ENCODE data around the gene SNAPIN.
"Not testable (repeated sequence)": the region's sequence is repeated elsewhere in the genome, so short reads cannot be mapped to it uniquely, and the experiment has no call there.

SNAPIN gene

DNA sequence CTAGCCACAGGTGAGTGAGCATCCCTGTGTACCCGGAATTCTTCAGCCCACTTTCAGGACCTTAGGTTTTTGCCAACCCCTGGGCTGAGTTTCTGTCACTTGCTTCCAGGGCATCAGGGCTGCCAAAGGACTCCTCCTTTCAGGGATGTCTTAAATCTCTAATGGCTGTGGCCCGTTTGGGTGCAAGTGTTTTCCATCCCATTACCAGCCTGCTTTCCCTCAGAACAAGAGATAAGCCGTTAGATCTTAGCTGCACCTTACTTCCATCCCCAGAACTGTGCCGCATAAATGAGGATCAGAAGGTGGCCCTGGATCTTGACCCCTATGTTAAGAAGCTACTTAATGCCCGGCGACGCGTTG is 652 bp downstream of the SNAPIN start:
- TF ChIP-seq, protein P1, sequence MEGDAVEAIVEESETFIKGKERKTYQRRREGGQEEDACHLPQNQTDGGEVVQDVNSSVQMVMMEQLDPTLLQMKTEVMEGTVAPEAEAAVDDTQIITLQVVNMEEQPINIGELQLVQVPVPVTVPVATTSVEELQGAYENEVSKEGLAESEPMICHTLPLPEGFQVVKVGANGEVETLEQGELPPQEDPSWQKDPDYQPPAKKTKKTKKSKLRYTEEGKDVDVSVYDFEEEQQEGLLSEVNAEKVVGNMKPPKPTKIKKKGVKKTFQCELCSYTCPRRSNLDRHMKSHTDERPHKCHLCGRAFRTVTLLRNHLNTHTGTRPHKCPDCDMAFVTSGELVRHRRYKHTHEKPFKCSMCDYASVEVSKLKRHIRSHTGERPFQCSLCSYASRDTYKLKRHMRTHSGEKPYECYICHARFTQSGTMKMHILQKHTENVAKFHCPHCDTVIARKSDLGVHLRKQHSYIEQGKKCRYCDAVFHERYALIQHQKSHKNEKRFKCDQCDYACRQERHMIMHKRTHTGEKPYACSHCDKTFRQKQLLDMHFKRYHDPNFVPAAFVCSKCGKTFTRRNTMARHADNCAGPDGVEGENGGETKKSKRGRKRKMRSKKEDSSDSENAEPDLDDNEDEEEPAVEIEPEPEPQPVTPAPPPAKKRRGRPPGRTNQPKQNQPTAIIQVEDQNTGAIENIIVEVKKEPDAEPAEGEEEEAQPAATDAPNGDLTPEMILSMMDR (IDR thresholded peaks at IDR 0.05; ENCODE audit: borderline replicate concordance, insufficient read depth, low read depth, low read length) = no peak
- peak overlapping the region; percentile 64 for H3K4me3 ChIP-seq (ENCODE audit: low read depth, low read length)

DNA sequence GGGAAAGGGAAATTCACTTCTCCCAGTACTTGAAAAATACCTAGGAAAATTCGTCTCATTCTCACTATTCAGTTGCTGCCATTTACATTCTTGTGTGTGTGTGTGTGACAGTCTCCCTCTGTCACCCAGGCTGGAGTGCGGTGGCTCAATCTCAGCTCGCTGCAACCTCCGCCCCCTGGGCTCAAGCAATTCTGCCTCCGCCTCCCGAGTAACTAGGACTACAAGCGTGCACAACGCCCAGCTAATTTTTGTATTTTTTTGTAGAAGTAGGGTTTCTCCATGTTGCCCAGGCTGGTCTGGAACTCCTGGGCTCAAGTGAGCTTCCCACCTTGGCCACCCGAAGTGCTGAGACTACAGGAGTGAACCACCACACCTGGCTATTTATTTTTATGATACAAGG is 1.2 kb downstream of the SNAPIN start:
- H3K4me3 ChIP-seq (ENCODE audit: low read depth, low read length) = no peak overlapping the region
- TF ChIP-seq, protein P1 (IDR thresholded peaks at IDR 0.05; ENCODE audit: borderline replicate concordance, insufficient read depth, low read depth, low read length) = no peak

DNA sequence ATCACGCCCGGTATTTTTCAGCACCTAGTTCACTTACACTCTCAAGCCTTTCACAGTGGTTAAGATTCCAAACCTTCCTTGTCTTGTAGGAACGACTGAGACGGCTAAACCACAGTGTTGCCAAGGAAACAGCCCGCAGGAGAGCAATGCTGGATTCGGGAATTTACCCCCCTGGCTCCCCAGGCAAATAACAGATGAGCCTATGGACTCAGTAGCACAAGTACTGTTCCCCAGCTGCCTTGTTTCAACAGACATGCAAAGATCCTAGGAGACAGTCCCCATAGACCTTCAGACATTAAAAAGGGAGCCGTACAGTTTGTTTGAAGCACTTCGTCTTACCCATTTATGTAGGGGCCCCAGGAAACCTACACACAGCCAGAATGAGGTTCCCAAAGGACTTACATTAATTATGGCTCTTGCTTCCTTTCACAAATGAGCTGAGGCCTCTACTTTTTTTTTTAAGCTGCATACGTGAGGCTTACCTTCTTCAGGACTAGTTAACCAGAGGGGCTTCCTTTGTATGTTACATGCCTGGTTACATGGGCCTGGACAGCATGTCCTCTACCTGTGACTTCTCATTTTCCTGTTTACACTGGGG is 2.7 kb downstream of the SNAPIN start:
- TF ChIP-seq, protein P1 (IDR thresholded peaks at IDR 0.05; ENCODE audit: borderline replicate concordance, insufficient read depth, low read depth, low read length) = no peak
- H3K4me3 ChIP-seq (ENCODE audit: low read depth, low read length) = no peak overlapping the region

DNA sequence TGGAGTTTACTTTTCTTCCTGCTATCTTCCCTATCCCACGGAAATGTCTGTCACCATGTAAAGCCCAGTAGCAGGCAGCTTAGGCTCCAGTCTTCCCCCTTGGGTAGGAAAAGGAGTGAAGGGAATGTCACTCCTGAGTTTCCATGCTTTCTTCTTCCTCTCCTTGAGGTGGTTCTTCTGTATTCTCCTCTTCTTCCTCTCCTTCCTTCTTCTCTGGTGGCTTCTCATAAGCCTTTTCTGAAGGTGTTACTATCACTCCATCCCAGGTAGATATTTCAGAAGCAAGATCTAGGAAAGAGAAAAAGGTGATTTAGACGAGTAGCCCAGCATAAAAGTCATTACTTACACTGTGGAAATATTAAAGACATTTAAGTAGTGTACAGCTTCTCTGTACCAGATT is 3.8 kb downstream of the SNAPIN start:
- no peak overlapping the region for H3K4me3 ChIP-seq (ENCODE audit: low read depth, low read length)
- TF ChIP-seq, protein P1 (IDR thresholded peaks at IDR 0.05; ENCODE audit: borderline replicate concordance, insufficient read depth, low read depth, low read length) = no peak

DNA sequence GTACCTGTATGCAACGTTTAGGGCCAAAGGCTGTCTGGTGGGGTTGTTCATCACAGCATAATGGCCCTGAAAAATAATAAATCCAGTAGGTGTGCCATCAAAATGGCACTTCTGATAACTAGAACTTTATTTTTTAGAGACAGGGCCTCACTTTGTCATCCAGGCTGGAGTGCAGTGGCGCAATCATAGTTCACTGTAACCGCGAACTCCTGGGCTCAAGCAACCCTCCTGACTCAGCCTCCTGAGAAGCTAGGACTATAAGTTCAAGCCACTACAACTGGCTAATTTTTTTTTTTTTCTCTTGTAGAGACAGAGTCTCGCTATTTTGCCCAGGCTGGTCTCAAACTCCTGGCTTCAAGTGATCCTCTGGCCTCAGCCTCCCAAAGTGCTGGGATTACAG is 4.7 kb downstream of the SNAPIN start:
- H3K4me3 ChIP-seq (ENCODE audit: low read depth, low read length) = no peak overlapping the region
- TF ChIP-seq, protein P1 (IDR thresholded peaks at IDR 0.05; ENCODE audit: borderline replicate concordance, insufficient read depth, low read depth, low read length) = no peak

DNA sequence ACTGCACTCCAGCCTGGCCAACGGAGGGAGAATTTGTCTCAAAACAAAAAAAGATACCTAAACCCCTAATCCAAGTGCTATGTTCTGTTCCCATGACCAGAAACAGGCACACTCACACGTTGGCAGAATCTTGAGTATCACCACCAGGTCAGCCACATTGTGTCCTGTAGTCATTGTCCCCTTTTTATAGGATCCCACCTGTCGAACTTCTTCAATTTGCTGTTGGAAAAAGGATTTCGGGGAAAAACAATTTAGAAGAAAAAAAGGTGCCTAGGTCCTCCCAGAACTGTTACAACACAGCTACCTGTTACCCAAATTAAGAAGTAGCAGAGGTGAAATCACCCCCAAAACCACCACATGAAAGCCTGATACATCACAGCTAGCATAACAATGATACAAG is 8.9 kb downstream of the SNAPIN start:
- TF ChIP-seq, protein P1 (IDR thresholded peaks at IDR 0.05; ENCODE audit: borderline replicate concordance, insufficient read depth, low read depth, low read length) = no peak
- H3K4me3 ChIP-seq (ENCODE audit: low read depth, low read length) = no peak overlapping the region

DNA sequence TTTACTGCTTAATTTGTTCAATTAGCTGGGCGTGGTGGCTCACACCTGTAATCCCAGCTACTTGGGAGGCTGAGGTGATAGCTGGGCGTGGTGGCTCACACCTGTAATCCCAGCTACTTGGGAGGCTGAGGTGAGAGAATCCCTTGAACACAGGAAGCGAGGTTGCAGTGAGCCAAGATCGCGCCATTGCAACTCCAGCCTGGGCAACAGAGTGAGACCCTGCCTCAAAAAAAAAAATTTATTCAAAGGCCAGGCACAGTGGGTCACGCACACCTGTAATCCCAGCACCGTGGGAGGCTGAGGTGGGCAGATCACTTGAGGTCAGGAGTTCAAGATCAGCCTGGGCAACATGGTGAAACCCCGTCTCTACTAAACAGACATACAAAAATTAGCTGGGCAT is 10.2 kb downstream of the SNAPIN start:
- not testable (repeated sequence) for H3K4me3 ChIP-seq (ENCODE audit: low read depth, low read length)

DNA sequence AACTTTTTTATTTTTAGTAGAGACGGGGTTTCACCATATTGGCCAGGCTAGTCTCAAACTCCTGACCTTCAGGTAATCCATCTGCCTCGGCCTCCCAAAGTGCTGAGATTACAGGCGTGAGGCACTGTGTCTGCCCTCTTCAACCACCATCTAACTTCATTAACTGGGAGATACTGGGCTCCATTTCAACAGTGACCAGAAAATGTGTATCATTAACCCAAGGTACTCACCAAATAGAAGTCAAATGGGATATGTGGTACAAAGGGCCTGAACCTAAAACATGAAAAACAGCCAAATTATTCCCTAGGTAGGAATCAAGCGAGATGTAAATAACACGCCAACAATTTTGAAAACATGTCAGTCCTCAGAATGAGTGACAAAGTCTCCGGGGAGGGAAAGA is 11.1 kb downstream of the SNAPIN start:
- peak overlapping the region; percentile 94 for H3K4me3 ChIP-seq (ENCODE audit: low read depth, low read length)
- TF ChIP-seq, protein P1 (IDR thresholded peaks at IDR 0.05; ENCODE audit: borderline replicate concordance, insufficient read depth, low read depth, low read length) = no peak
